Islet of Langerhans (tissue), 1 donor: ENCODE measurements around the gene MCTP2.

Experiments used
- FAIRE-seq: peaks from one replicate; lab custom pipeline; 2011; peaks lifted over from hg19 to GRCh38; lab: Jason Lieb, UNC

Gene MCTP2

GRCh38 chr15:94398001-94398400, 166.6 kb downstream of the MCTP2 start:
- no peak for FAIRE-seq

GRCh38 chr15:94400526-94401298, 169.4 kb downstream of the MCTP2 start:
- FAIRE-seq: no peak

GRCh38 chr15:94403331-94403730, 172.0 kb downstream of the MCTP2 start:
- no peak for FAIRE-seq

GRCh38 chr15:94404733-94405283, 173.4 kb downstream of the MCTP2 start:
- FAIRE-seq: peak; percentile 95

- no peak for FAIRE-seq
These were observed 179.9 kb downstream of the MCTP2 start for GRCh38 chr15:94411285-94411684.

- FAIRE-seq: no peak
These were observed 180.5 kb downstream of the MCTP2 start for GRCh38 chr15:94411846-94412245.

GRCh38 chr15:94412979-94413746, 181.8 kb downstream of the MCTP2 start:
- FAIRE-seq: peak; percentile 90

GRCh38 chr15:94414916-94415315, 183.6 kb downstream of the MCTP2 start:
- peak; percentile 5 for FAIRE-seq

GRCh38 chr15:94416267-94416666, 184.9 kb downstream of the MCTP2 start:
- FAIRE-seq: no peak

GRCh38 chr15:94416820-94417219, 185.5 kb downstream of the MCTP2 start:
- no peak for FAIRE-seq

GRCh38 chr15:94417501-94418293, 186.3 kb downstream of the MCTP2 start:
- no peak for FAIRE-seq

GRCh38 chr15:94421706-94422105, 190.3 kb downstream of the MCTP2 start:
- no peak for FAIRE-seq

GRCh38 chr15:94432279-94432678, 200.9 kb downstream of the MCTP2 start:
- no peak for FAIRE-seq

GRCh38 chr15:94439158-94439557, 207.8 kb downstream of the MCTP2 start:
- FAIRE-seq: no peak

- FAIRE-seq: no peak
These were observed 210.4 kb downstream of the MCTP2 start for GRCh38 chr15:94441760-94442159.

GRCh38 chr15:94442480-94442879, 211.1 kb downstream of the MCTP2 start:
- no peak for FAIRE-seq

GRCh38 chr15:94443186-94443585, 211.8 kb downstream of the MCTP2 start:
- no peak for FAIRE-seq

GRCh38 chr15:94445566-94446160, 214.3 kb downstream of the MCTP2 start:
- no peak for FAIRE-seq

- FAIRE-seq: peak; percentile 74
These were observed 215.1 kb downstream of the MCTP2 start for GRCh38 chr15:94446441-94446840.

GRCh38 chr15:94451466-94451865, 220.1 kb downstream of the MCTP2 start:
- no peak for FAIRE-seq

- no peak for FAIRE-seq
These were observed 222.0 kb downstream of the MCTP2 start for GRCh38 chr15:94453227-94453988.
